ENCODE measurements around the gene SELENOI. TPM values are rescaled to one million over a fixed set of nuclear protein-coding genes. Genes with fewer than 3 reads are reported as not detected.
"Not testable (repeated sequence)": the region's sequence is repeated elsewhere in the genome, so short reads cannot be mapped to it uniquely, and the experiment has no call there.

Gene SELENOI
- total and polyA plus RNA-seq, 10 of the 15 experiments (the other 5 are each of a cell fraction or from before 2014, with no cell fraction given): 5.2 to 31.4 (median 17.4) TPM

DNA sequence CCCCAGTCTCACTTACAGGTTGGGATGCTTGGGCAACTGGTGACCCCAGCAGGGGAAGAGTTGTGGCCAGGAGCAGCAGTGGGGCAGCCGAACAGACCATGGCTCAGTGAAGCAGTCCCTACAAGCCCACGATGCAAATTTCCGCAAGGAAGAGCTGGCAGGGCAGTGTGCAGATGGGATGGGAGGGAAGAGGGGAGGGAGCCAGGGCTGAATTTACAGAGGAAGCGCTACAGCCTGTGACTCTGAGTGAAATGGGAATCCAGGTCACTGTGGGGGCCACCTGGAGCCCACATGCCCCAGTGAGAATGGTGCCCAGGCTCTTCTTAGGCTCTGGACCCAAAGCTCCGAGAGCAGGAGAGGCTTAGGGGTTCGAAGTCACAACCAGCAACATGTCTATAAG, 27.0 kb upstream of the SELENOI start (continued):
- TF ChIP-seq, protein P1, sequence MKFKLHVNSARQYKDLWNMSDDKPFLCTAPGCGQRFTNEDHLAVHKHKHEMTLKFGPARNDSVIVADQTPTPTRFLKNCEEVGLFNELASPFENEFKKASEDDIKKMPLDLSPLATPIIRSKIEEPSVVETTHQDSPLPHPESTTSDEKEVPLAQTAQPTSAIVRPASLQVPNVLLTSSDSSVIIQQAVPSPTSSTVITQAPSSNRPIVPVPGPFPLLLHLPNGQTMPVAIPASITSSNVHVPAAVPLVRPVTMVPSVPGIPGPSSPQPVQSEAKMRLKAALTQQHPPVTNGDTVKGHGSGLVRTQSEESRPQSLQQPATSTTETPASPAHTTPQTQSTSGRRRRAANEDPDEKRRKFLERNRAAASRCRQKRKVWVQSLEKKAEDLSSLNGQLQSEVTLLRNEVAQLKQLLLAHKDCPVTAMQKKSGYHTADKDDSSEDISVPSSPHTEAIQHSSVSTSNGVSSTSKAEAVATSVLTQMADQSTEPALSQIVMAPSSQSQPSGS (IDR thresholded peaks at IDR 0.05; ENCODE audit: low read length): no peak
- TF ChIP-seq IKZF1 (conservative IDR thresholded peaks at IDR 0.05) (no peak), RB1 (IDR thresholded peaks at IDR 0.05; ENCODE audit: borderline replicate concordance) (no peak), GATAD2B (conservative IDR thresholded peaks at IDR 0.05; ENCODE audit: low read depth) (no peak)
- TF ChIP-seq, protein P2, sequence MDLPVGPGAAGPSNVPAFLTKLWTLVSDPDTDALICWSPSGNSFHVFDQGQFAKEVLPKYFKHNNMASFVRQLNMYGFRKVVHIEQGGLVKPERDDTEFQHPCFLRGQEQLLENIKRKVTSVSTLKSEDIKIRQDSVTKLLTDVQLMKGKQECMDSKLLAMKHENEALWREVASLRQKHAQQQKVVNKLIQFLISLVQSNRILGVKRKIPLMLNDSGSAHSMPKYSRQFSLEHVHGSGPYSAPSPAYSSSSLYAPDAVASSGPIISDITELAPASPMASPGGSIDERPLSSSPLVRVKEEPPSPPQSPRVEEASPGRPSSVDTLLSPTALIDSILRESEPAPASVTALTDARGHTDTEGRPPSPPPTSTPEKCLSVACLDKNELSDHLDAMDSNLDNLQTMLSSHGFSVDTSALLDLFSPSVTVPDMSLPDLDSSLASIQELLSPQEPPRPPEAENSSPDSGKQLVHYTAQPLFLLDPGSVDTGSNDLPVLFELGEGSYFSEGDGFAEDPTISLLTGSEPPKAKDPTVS (IDR thresholded peaks at IDR 0.05; ENCODE audit: low read depth, low read length): no peak

DNA sequence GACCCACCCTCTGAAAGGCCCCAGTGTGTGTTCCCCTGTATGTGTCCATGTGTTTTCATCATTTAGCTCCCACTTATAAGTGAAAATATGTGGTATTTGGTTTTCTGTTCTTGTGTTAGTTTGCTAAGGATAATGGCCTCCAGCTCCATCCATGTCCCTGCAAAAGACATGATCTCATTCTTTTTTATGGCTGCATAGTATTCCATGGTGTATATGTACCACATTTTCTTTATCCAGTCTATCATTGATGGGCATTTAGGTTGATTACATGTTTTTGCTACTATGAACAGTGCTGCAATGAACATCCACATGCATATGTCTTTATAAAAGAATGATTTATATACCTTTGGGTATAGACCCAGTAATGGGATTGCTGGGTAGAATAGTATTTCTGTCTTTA, 21.5 kb upstream of the SELENOI start:
- ATAC-seq; POLR2A ChIA-PET; H3K4me1 ChIP-seq (ENCODE audit: control insufficient read depth, insufficient read depth, low read length); RAD21 ChIA-PET (ENCODE audit: unreplicated experiment); H3K27me3 ChIP-seq (replicated peaks in 1 of 2; ENCODE audit: control insufficient read depth in 2 of 2, insufficient read depth in 2 of 2, low read length in 1 of 2); H3K4me3 ChIP-seq; BruUV-seq (replicated peaks); H3K9ac ChIP-seq (ENCODE audit: control insufficient read depth, insufficient read depth, low read length); H4K20me1 ChIP-seq (ENCODE audit: control insufficient read depth, insufficient read depth); H3K27ac ChIP-seq (ENCODE audit: control insufficient read depth, insufficient read depth); H3K4me2 ChIP-seq (ENCODE audit: control insufficient read depth, insufficient read depth); FAIRE-seq; H2AFZ ChIP-seq (ENCODE audit: control insufficient read depth, low read depth, low read length); DNase-seq (ENCODE audit: low read depth, low spot score); intact Hi-C loops (cut with micrococcal nuclease; ENCODE audit: unreplicated experiment); H3K36me3 ChIP-seq (ENCODE audit: control insufficient read depth in 2 of 2, insufficient read depth in 2 of 2, low read length in 1 of 2); in situ Hi-C loops (cut with MboI); SMC1A ChIA-PET (ENCODE audit: uncharacterized antibody, unreplicated experiment); H3K9me3 ChIP-seq (replicated peaks; ENCODE audit: control insufficient read depth, insufficient read depth, low read length); H3K79me2 ChIP-seq (ENCODE audit: control insufficient read depth, insufficient read depth, low read length): not testable (repeated sequence)
- CTCF ChIA-PET: interaction anchor here (1.2 kb wide), 1 partner anchor 236 kb away, joined by 4 read pairs; no protein-coding TSS in a partner anchor
